ENCODE measurements around the gene RPRML.
"Not testable (repeated sequence)": the region's sequence is repeated elsewhere in the genome, so short reads cannot be mapped to it uniquely, and the experiment has no call there.

The RPRML gene

DNA sequence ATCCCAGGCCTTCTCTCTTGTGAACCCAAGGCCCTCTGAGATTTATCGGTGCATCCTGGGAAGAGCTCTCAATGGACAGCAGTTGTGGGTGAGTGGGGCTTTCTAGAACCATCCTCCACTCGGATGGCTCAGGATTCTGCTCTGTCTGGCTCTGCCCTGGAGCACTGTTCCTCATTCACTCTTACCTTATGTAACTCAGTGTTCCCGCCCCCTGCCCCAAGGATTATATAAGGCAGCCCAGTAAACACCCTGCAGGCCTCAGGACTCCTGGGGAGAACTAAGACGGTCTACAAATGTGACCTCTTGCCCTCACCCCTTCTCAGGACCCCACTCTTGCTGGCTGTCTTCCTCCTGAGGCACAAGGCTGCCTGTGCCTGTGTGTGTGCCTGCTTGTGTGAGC, 3.8 kb downstream of the RPRML start:
- no peak for DNase-seq

DNA sequence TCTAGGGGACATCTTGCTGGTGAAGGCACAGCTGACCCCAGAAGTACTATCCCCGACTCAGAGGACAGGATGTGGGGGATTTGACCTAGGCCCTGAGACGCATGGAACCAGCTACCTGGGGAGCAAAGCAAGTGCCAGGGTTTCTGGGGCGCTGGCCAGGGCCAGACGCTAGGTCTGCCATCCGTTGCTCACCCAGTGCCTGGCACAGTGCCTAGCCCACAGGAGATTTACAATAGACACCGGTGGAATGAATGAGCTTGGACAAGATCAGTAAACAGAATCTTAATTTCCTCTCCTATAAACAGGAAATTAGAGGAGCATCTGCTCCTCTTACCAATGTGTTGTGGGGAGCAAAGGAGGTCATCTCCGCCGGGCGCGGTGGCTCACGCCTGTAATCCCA, 5.0 kb downstream of the RPRML start:
- DNase-seq, result no peak

DNA sequence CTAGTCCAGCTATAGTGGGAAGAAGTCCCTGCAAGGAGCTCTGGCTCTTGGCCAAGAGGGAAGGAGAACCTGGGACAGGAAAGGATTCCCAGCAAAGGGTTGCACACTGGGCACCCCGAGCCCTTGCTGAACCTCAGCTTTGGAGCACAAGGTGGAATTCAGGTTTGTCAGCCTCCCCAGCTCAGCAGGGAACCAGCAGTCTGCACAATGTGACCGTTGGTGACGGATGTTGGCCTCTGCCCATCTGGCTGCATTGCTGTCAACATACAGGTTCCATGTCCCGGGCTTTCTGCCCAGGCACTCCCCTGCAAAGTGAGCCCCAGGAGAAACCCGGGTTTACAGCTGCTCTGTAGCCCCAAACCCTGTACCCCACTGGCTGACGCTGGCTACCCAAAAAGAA, 6.7 kb downstream of the RPRML start:
- DNase-seq, result no peak

DNA sequence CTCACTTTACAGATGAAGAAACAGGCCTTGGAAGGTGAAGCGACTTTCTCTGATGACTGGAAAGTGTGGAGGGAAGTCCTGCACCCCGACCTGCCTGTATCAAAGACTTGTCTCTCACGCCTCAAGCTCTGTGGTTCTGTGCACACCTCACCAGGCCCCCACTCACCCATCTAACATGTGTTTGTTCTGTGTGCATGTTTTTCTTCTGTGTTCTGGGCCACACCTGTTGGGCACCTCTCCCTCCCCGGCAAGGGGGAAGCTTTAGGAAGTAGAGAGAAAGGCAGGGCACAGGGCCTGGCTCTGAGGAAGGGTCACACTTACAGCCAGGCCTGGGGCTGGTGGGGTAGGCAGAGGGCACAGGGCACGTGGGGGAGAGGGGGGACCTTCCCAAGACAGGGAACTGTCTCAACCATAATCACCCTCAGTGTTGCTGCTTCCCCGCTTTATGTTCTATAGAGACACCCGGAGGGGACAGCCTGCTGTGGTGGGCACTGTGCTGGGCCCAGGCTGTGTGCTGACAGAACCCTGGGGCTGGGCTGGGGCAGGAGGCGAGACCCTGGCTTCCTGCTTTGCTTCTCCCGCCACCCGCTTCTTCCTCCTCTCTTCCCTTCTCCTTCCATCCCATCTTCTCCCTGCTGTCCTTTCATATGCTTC, 7.3 kb downstream of the RPRML start:
- no peak for DNase-seq

DNA sequence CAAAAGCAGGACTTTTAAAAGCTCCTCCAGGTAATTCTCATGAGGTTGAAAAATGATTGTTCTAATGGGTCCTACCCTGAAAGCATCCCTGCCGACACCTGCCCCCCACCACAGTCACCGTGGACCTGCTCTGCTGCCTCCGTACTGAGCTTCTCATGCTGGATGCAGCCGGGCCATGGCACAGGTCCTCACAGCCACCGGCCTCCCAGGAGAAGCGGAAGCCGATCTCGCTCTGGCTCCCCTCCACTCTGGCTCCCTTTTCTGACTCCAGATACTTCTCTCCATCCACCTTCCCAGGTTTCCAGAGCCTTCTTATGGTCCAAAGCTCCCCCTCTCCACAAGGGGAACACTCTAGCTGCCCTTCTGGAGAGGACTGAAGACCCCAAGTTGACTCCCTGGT, 10.2 kb downstream of the RPRML start:
- no peak for DNase-seq

DNA sequence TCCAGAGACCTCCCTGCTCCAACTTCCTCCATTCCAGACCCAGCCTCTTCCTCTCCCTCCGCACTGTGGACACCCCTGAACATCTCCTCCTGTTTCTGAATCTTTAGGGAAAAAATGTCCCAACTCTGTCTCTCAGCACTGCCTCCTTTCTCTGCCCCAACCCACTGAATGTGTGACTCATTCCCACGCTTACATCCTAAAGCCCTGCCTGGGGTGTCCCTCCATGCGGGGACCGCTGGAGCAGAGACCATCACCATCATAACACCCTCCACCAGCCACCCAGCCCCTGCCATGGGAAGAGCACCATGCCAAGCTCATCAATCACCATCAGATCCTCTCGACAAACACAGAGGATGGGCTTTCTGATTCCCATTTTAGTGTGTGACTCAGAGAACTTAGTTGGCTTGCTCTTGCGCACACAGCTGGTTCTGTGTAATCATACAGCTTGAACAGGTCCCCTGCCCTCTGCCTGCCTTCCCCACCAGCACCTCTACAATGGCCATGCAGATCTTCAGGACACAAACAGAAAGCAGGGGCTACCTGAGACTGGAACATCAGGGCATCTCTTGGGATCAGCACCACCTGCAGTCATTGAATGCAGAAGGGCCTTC, 10.7 kb downstream of the RPRML start:
- DNase-seq, result no peak

DNA sequence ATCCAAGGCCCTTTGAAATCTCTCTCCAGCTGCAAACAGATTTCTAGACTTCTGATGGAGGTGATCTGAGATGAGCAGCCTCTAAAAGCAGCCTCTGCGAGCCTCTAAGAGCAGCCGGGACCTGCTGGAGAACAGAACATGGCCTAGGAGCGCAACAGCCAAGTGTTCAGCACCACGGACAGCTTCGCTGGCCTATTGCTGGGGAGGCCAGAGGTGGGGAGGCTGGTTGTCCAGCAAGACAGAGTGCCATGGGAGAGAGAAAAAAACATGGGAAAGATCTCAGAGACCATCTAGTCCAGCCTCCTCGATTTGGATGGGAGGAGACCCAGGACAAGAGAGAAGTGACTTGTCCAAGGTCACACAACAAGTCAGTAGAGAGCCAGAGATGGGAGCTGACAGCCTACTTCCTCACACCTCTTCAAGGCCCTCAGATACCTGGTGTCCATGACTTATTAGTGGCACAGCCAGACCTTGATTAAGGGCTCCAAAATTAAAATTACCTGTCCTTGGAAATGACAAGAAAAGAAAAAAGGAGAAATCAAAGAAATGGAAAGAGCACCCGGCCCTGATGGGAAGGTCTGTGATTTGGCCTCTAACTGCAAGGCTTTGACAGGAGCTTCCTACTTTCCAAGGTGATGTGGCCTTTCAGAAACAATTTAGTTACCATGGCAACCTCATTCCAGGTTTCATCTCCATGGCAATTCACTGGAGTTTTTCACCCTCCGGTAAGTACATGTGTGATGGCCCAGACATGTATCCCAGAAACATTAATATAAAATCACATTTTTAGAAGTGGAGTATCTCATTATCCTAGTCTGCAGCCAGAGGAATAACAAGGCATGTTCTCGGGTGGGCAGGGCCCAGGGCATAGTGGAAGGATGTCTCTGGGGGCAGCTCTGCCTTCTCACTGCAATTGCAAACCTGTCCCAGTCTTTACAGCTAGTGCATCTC, 14.5 kb downstream of the RPRML start:
- no peak for DNase-seq

DNA sequence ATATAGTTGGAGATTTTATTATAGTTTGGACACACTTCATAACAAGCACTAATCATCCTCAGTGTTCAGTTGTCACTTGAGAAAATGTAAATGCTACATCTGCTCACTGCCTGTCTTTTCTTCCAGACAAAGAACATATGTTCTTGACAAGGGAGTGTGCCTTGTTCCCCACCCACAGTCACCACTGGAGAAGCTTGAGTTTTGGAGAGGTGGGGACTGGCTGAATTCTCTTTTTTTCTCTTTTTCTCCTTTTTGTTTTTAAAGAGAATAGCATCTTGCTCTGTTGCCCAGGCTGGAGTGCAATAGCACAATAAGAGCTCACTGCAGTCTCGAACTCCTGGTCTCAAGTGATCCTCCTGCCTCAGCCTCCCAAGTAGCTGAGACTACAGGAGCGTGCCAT, 15.5 kb downstream of the RPRML start:
- no peak for DNase-seq

DNA sequence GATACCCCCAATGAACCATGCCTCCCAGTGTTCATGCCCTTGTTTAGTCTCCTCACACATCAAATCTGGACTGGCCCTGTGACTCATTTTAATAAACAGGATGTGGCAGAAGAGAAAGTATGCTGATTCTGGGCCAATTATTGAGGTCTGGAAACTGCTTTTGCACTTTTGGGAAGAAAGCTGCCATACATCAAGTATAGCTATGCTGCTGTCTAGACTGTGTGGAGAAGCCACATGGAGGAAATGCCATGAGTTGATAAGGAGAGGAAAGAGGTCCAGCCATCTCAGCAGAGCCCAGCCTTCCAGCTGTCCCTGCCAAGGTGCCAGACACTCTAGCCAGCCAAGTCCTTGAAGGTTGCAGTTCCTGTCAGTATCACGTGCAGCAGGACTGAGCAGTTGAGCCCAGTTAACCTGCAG, 16.7 kb downstream of the RPRML start:
- DNase-seq, result peak; percentile 53

DNA sequence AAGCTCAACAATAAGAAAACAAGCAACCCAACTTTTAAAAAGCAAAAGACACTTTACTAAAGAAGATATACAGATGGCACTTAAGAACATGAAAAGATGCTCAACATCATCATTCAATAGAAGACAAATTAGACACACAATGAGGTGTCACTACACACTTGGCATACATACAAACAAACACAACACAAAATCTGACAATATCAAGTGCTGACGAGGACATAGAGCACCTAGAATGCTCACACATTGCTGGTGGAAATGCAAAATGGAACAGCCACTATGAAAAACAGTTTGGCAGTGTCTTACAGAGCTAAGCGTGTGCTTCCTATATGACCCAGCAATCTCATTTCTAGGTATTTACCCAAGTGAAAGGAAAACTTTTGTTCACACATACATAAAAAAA, 18.9 kb downstream of the RPRML start:
- no peak for DNase-seq

DNA sequence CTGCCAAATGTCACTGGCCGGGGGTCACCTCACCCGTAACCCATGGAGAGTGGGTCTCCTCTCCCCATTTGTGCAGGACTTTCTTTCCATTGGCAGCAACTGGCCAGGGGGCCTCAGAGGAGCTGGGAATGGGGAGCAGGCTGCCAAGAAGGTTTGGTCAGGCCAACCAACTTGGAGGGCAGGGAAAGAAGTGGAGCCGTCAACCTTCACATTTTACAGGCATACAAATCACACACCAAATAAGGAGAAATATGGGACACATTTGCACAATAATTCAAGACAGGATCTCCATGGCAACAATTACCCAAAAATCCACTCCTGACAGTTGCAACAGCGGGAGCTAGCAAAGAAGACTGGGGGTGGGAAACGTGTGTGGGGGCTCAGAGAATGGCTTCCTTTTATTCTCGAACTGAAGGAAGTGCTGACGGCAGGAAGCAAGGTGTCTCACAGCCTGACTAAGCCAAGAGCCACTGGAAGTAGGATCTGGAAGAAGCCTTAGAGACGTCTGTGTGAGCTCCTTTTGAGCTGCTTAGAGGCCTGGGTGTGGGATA, 20.9 kb downstream of the RPRML start:
- DNase-seq, result no peak

DNA sequence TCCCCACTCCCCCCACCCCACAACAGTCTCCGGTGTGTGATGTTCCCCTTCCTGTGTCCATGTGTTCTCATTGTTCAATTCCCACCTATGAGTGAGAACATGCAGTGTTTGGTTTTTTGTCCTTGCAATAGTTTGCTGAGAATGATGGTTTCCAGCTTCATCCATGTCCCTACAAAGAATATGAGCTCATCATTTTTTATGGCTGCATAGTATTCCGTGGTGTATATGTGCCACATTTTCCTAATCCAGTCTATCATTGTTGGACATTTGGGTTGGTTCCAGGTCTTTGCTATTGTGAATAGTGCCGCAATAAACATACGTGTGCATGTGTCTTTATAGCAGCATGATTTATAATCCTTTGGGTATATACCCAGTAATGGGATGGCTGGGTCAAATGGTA, 25.9 kb downstream of the RPRML start:
- not testable (repeated sequence) for DNase-seq

DNA sequence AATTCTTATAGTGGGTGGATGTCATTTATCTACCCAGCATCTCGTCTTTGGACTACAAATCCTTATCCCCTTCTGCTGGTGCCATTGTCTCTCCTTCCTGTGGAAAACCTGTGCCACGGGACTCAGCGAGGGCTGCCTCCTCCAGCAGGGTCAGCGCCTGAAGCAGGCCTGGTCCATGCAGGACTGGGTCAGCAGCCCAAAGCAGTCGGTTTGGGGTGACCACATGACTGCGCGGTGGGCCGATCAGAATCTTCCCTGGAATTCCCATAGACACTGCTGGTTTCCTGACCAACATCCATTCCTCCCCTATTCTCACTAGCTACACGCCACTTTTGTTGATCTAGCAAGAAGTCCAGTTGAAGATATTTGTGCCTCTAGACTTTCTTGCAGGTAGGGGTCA, 26.9 kb downstream of the RPRML start:
- DNase-seq, result no peak

DNA sequence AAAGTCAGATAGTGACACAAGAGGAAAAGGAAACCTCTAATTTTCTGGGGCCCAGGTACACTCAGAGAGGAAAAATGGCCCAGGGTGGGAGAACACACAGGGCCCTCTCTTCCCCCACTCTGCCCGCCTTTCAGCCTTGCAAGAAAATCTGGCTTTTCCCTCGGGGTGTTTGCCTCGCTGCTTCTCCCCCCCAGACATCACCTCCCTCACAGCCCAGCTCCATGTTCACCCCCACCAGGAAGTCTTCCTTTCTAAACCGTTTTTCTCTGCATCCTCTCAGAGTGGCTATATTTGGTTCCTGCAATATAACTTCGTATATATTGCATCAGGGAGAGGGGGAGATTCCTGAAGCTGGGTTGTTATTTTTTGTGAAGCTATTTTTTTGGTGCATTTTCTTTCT, 27.3 kb downstream of the RPRML start:
- DNase-seq, result no peak

DNA sequence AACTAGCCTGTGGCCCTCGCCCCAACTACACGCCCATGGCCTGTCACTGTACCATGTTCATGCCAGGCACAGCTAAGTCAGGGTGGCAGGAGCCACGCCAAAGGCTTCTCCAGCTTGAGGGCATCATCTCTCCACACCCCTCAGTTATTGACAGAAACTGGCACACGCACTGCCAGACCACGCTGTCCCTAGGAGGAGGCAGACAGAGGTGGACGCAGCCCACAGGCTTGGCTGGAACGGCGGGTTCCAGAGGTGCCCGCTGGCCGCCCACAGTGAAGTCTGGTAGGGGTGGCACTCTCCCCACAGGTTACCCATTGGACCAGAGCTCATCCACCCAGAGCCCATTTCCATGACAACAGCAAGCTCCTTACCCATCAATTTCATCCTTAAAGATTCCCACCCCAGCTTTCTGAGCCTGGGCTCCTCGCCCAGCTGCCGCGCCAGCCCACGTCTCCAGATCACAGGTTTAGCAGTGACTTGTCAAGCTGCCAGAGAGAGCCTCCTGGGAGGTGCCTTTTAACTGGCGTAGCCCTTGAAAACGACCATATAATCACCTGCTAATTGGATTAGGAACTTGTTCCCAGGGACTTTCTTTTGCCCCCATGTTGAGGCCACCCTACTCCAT, 27.9 kb downstream of the RPRML start:
- DNase-seq, result no peak

DNA sequence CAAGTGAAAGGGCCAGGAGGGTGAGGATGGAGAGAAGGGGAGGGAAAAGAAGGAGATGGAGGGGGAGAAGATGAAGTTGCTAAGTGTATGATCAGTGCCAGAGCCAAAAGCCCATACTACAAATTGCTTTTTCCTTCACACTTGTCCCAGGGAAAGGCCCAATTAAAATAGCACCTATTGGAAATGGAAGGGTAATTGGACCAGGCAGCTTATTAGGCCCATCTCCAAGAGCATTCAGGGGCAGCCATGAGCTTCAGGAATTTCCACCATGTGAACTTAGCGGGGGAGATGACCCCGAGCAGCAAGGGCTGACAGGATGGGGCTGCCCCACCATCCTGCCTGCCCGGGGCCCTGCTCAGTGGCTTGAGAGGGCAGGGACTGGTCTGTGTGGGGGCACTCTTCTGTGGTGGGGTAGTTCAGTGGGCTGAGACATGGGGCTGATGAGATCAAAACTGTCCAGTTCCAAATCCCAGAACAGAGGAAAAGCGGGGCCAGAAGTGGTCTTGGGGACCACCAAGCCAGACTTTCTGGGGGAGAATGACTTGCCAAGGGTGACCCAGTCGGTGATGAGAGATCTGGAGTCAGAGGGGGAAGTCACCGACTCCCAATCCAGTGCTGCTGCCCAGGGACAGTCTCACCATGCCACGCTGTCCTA, 28.6 kb downstream of the RPRML start:
- no peak for DNase-seq

DNA sequence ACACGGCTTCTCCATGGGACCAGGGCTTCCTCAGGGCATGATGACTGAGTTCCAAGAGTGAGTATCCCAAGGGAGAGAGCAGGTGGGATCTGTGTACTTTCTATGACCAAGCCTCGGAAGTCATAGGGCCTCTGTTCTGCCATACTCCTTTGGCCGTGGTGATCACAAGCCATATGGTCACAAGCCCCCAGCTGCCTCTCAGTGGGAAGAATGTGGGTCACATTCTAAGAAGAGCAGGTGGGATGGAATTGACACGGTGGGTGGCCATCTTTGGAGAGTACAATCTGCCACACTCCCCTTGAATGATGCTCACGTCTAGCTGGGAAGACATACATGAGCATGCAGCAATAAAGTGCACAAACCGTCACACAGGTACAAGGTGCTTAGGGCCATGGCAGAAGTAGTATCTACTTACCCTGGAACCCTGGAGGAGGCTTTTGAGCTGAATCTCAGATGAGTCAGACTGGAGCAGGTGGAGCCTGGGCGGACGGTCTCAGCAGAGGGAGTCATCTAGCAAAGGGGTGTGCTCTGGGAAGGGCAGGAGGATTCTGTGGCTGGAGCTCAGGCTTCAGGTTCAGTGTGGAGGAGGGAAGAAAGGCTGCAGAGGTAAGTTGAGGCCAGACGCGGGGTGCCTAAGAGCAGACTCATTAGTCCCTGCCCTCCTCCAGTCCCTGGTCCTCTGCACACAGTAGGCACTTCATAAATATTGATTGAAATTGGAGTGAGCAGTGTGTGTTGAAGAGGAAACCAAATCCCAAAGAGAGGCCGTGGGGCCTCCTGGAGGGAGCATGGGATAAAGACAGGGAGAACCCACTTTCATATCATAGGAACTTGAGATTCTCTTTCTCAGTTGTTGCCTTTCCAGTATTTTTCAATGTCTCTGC, 29.5 kb downstream of the RPRML start:
- no peak for DNase-seq

DNA sequence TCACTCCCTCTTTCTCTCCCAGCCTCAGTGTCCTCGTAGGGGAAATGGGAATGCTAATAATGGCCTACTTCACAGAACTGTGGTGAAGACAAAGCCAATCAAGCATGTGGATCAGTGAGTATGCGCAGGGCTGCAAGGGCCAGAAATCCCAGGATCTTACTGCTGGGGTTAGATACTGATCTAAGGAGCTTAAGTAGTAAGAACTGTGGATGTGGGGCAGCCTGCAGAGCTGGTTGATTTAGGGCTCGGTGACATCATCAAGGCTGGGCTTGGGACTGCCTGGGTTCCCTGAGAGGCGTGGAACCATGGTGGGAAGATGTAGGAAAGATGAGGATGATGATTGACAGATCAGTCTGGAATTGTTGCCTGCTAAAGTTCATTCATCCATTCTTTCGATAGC, 30.5 kb downstream of the RPRML start:
- no peak for DNase-seq

DNA sequence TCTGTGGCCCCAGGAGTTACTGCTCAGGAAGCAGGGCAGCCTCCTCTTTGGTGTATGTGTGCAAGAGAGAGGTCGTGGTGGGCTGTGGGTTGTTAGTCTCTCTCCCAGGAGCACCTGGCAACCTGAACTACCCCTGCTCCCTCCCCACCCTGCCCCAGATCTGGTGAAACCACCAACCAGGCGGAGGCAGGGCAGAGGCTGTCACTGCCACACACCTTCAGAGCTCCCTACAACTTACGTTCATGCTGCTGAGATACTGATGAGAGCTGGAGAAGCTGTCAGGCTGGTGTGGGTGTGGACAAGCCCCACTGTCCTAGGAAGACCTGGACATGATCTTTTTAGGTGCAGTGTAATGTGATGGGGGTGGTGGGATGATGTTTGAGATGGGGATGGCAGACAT, 31.8 kb downstream of the RPRML start:
- DNase-seq, result no peak

DNA sequence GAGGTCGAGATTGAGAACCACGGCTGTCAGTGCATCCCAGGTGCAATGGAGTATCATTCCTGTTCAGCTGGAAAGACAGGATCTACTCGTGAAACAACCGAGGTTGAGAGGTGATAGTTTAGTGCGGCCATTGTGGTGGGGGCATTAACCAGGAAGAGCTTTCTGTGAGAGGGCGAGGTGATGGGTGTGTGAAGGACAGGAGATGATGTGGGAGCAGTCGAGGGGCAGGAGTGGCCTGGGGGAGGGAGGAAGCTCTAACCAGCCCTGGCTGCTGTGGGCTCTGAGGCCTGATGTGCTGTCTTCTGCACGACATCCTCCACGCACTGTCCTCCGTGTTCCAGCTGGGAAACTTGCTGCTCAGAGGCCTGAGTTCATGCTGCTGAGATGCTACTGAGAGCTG, 34.1 kb downstream of the RPRML start:
- DNase-seq, result no peak

DNA sequence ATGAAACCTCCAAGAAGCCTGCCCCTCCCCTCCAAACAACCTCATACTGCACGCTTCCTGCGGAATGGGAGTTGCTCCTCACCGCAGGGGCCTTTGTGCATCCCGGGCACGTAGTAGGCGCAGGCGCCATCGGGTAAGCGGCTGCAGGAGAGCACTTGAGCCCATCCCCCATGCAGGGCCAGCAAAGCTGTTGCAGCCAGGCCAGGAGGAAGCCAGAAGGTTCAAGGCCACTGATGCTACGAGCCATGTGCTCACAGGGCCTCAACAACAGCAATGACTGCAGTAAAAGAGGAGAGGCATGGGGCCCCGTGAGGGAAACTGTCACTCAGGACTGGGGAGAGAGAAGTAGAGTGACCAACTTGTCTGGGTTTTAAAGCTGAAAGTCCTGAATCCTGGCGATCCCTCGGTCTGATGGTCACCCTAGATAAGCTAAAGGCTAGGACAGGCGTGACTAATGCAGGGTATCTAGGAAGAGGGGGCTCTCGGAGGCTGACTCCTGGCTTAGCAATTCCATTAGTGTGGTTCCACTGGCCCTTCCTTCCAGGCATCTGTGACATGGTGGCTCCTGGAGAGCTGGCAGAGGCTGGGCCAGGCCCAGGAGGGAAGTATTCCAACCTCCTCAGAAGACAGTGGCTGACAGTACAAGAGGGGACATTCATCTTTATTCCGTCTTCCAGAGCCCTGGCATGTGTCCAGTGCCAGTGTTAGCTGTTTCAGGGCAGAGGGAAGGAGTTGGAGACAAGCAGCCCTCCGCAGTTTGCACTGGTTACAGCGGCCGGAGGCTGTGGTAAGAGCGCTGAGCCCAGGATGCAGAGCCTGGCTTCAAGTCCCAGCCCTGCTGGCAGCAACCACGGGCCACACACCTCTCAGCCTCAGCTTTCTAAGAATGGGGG, 35.3 kb downstream of the RPRML start:
- no peak for DNase-seq

Data from activated CD4-positive, alpha-beta T cell treated with anti-CD3 and anti-CD28 coated beads, Interleukin-2, amount 50 U/mL, for 16 hours (primary cell).